GM18909 (cell line): ENCODE measurements around the gene LIMK1.
"Not testable (repeated sequence)": the region's sequence is repeated elsewhere in the genome, so short reads cannot be mapped to it uniquely, and the experiment has no call there.

ENCODE experiments used
- ATAC-seq: cut with Tn5 transposase; IDR thresholded peaks from one replicate; pipeline ENCODE4 v1.9.1; 2021; ENCODE audit warnings: mild to moderate bottlenecking; ENCODE audit not compliant: unreplicated experiment, poor library complexity

The LIMK1 gene

DNA sequence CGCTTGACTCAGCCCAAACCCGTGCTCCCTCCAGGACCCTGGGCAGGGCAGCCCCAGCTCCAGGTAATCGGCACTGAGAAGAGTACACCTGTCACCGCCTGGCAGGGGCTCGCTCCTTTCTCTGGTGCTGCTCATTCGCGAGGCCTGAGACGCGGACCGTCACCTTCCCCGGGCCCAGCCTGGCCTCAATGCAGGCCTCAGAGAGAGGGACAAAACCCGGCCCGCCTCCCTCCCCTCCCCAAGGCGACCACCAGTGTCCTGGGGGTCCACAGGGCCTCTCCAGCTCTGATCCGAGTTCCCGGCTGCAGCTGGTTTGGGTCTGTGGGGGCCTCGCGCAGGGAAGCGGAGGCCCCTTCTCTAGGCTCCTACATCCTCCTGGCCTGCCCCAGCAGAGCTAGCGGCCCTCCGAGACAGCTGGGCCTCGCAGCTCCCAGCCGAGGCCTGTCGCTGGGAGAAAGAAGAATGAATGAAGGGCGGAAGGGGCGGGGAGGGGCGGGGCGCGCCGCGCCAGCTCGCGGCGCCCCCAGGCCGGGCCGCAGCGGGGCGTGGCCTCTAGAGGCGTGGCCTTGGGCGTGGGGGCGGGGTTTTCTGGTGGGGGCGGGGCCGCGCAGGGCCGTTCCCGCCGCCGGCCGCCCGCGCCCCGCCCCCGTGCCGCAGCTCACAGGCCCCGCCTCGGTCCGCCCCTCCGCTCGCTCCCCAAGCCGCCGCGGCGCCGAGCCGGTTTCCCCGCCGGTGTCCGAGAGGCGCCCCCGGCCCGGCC is at the start of gene LIMK1:
Gene LIMK1 (plus strand): TSS at position 688 of the 760 bp plus-strand sequence. CDS start 187 bp downstream, outside the sequence.
- peak; percentile 70 for ATAC-seq

- ATAC-seq: no peak
Measured at GRCh38 chr7:74037609-74038008, 46.0 kb upstream of the LIMK1 start.

GRCh38 chr7:74038194-74038961 is 45.2 kb upstream of the LIMK1 start:
- no peak for ATAC-seq

GRCh38 chr7:74039337-74039736 is 44.3 kb upstream of the LIMK1 start:
- ATAC-seq: no peak

- no peak for ATAC-seq
Measured at GRCh38 chr7:74040101-74040790, 43.4 kb upstream of the LIMK1 start.

DNA sequence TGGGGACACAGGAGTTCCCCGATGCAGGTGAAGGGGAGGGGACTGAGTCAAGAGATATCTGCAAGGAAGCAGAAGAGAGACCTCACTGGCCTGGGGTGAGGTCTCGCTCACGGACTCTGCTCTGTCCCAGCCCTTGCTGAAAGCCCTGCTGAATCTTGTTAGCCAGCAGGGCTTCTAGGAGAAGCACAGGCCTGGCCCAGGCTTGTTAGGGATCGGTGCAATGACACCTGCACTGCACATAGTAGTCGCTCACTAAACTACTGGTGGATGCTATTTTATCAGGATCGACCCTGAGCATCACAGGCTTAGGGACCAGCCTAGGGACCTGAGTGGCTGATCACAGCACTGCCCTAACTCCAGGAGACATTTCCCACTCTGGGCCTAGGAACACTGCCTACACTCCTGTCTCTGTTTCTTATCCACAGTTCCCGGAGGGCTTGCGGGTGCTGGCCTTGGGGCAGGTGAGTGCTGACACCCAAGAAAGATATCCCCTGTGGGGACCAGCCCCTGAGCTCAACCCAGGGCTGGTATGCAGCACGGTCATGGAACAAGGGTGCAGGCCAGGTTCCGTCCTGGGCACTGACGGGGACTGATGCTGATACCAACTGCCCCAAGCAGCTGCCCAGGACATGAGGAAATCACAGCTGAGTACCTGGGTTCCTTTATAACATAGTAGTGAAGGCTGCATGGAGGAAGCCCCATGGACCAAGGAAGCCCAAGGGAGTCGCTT is 42.6 kb upstream of the LIMK1 start:
- ATAC-seq: no peak

DNA sequence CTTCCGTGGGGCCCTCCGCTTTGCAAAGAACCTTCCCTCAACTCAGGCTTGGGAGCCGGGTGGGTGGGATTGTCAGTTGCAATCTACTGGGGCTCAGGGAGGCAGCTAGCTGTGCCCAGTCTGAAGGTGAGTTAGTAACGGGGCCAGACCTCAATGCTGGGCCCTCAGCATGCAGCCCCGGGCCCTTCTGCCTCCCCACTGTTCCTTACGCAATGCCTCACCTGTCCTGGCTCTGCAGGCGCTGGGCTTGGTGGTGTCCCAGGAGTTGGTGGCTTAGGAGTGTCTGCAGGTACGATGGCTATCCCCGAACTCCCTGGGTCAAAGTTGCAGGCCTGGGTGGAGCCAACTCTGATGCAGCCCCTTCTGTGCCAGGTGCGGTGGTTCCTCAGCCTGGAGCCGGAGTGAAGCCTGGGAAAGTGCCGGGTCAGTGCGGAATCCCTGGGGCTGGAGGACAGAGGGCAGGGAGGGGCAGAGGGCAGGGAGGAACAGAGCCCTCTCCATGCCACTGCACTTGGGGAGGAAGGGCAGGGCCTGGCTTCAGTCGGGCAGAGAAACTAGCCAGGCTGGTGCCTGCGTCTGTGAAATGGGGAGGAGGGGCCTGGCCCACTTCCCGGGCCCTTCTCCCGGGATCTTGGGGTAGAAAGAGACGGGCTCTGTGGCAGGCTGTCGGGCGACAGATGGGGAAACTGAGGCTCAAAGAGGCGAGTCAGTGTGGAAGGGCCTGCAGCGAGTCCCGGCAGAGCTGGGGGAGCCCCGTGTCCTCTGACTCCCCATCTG is 40.7 kb upstream of the LIMK1 start:
- ATAC-seq: no peak

GRCh38 chr7:74043523-74043951 is 40.1 kb upstream of the LIMK1 start:
- no peak for ATAC-seq

DNA sequence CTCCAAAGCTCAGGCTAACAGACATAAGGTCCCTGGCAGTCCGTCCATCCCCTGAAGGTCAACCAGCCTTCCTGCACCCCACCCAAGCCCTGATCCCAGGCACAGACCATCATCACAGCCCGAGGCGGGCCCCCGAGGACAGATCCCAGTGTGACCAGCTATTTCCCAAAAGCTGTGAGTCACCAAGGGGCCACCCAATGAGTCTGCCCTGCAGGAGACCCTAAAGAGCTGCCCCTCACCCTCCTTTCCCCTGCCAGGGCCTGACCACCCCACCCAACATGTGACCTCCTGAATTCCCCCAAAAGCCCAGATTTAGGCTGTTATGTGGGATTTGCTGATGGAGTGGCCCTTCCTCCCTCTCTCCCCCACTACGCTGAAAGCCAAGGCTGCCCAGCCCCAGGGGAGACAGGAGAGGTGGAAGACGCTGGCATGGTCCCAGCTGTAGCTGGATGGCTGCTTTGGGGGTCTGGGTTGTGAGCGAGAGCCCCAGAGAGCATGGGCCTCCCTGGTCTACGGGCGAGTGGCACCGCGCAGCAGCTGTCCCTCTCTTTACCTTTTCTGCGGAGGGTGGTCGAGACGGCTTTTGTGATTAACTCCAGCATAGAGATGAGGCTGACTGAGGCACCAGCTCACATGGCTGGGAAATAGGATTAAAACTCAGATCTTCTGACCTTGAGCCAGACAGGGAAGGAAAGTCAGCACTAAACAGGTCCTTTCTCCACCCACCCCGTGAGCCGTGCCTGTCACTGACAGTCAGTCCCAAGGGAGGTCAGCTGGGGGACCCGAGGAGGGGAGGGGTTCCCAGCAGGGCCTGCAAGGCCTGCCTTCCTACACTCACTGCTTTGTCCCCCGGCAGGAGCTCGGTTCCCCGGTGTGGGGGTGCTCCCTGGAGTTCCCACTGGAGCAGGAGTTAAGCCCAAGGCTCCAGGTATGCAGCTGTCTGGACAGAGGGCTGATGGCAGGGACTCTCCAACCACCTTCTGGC is 38.9 kb upstream of the LIMK1 start:
- no peak for ATAC-seq

- not testable (repeated sequence) for ATAC-seq
Measured at GRCh38 chr7:74046581-74046980, 37.0 kb upstream of the LIMK1 start.

DNA sequence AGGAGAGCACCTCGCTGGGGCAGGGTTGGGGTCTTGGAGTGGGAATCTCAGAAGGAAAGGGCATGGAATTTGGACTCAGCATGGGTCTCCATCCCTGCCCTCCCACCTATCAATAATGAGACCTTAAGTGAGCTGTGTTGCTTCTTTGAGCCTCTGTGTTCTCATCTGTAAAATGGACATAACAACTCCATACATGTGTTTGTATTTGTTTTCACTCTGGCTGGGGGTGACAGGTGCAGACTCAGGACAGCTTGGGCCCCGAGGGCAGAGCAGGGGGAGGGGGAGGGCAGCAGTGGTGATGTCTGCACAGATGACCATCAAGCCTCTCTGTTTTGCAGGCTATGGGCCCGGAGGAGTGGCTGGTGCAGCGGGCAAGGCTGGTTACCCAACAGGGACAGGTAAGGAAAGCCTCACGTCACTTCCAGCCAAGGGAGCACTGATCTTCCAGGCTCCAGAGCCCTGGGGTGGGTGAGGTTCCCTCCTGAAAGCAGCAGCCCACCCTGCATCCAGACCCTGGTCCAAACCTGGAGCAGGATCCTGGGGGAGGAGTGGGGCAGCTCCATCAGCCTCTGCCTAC is 35.7 kb upstream of the LIMK1 start:
- no peak for ATAC-seq

GRCh38 chr7:74048999-74049599 is 34.5 kb upstream of the LIMK1 start:
- ATAC-seq: no peak

- ATAC-seq: no peak
Measured at GRCh38 chr7:74049997-74050798, 33.4 kb upstream of the LIMK1 start.

DNA sequence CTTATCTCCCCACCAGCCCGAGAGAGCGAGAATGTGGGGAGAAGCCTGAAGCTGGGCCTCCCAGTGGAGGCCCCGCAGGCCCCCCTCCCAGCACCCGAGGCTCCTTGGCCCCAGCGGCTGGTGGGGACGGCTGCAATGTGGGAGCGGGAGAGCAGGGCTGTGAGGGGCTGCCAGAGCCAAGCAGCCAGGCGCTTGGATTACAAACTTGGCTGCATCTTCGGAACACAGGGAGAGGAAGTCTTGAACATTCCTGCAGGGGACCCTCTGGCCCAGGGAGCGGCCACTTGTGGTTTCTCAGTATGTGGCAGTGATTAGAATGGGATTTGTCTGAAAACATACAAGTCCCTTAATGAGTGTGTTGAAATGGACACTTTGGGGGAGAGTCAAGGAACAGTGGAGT is 32.4 kb upstream of the LIMK1 start:
- no peak for ATAC-seq

- ATAC-seq: no peak
Measured at GRCh38 chr7:74051629-74052410, 31.8 kb upstream of the LIMK1 start.

- no peak for ATAC-seq
Measured at GRCh38 chr7:74052628-74053027, 31.0 kb upstream of the LIMK1 start.
